ENCODE results near the gene GRIPAP1. TPM values are rescaled to one million over a fixed set of nuclear protein-coding genes. Genes with fewer than 3 reads are reported as not detected.

Gene GRIPAP1
- total RNA-seq, 1 donor from 2014 or later = 89.9 TPM

DNA sequence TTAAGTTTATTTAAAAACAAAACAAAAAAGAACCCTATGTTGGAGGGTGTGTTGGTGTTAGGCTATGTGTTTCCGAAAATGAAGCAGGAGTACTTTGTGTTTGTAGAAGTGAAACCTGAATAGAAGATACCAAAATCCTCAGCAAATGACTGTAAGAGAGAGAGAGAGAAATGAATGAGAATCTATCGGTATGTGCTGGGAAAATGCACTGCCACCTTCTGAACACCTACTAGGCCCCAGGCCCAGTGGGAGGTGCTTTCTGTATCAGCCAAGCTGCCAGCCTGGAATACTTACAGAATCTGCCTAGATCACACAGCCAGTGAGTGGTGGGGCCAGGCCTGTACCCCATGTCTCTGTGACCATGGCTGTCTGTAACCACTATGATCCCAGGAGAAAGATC is 68.3 kb downstream of the GRIPAP1 start:
- DNase-seq (ENCODE audit: low spot score, unreplicated experiment) = no peak
- Mint-ChIP-seq H3K27ac (no peak overlapping the region), H3K27me3 (no peaks in the 10 kb centered on the region), H3K4me1 (ENCODE audit: low read depth) (no peaks in the 10 kb centered on the region), H3K9me3 (ENCODE audit: low read depth) (peaks cover 9% of the 10 kb centered on the region), H3K4me3 (ENCODE audit: low read depth) (no peak overlapping the region), H3K36me3 (ENCODE audit: insufficient read depth) (peaks cover 13% of the 10 kb centered on the region)
- TF ChIP-seq, protein P1, sequence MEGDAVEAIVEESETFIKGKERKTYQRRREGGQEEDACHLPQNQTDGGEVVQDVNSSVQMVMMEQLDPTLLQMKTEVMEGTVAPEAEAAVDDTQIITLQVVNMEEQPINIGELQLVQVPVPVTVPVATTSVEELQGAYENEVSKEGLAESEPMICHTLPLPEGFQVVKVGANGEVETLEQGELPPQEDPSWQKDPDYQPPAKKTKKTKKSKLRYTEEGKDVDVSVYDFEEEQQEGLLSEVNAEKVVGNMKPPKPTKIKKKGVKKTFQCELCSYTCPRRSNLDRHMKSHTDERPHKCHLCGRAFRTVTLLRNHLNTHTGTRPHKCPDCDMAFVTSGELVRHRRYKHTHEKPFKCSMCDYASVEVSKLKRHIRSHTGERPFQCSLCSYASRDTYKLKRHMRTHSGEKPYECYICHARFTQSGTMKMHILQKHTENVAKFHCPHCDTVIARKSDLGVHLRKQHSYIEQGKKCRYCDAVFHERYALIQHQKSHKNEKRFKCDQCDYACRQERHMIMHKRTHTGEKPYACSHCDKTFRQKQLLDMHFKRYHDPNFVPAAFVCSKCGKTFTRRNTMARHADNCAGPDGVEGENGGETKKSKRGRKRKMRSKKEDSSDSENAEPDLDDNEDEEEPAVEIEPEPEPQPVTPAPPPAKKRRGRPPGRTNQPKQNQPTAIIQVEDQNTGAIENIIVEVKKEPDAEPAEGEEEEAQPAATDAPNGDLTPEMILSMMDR (IDR thresholded peaks at IDR 0.05; ENCODE audit: unreplicated experiment) = no peak

DNA sequence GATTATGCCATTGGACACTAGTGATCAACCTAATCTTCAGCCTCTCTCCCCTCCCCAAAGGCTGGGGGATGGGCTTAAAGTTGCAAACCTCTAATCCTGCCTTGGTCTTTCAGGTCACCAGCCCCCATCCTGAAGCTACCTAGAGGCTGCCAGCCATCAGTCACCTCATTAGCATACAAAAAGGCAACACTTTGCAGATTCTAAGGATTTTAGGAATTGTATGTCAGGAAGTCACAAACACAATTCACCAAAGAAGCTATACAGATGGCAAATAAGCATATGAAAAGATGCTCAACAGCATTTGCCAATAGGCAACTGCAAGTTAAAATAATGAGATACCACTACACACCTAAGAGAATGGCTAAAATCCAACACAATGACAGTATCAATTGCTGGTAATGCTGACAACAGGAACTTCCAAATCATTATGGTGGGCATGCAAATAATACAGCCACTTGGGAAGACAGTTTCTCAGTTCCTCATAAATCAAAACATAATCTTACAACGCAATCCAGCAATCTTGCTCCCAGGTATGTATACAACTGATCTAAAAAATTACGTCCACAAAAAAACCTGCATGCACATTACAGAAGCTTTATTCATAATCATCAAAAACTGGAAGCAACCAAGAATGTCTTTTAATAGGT is 74.2 kb downstream of the GRIPAP1 start:
- no peaks in the 10 kb centered on the region for H3K27me3 Mint-ChIP-seq
- peaks cover 18% of the 10 kb centered on the region for H3K36me3 Mint-ChIP-seq (ENCODE audit: insufficient read depth)
- no peak overlapping the region for H3K4me3 Mint-ChIP-seq (ENCODE audit: low read depth)
- H3K9me3 Mint-ChIP-seq (ENCODE audit: low read depth) = peaks cover 13% of the 10 kb centered on the region
- no peak for DNase-seq (ENCODE audit: low spot score, unreplicated experiment)
- no peak overlapping the region for H3K27ac Mint-ChIP-seq
- TF ChIP-seq, protein P1 (IDR thresholded peaks at IDR 0.05; ENCODE audit: unreplicated experiment) = no peak
- peaks cover 2% of the 10 kb centered on the region for H3K4me1 Mint-ChIP-seq (ENCODE audit: low read depth)

DNA sequence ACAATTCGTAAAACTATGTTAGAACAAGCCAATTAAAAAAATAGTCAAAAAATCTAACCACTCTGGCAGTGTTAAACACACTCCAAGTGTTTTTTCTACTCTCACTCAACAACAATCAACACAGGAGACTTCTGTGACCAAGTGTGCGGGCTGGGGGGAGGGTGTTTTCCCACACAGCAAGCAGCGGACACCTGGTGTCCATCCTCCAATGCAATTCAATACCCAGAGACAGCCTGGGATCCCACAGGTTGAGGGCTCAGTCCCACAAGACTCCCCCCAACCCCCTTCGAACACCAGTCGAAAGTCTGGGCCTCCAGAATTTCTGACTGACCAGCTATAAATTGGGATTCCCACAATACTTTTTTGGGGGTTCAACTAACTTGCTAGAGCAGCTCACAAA is 74.9 kb downstream of the GRIPAP1 start:
- Mint-ChIP-seq H3K9me3 (ENCODE audit: low read depth) (peaks cover 12% of the 10 kb centered on the region), H3K4me1 (ENCODE audit: low read depth) (peaks cover 2% of the 10 kb centered on the region), H3K4me3 (ENCODE audit: low read depth) (no peak overlapping the region), H3K36me3 (ENCODE audit: insufficient read depth) (peaks cover 17% of the 10 kb centered on the region), H3K27ac (no peak overlapping the region), H3K27me3 (no peaks in the 10 kb centered on the region)
- no peak for DNase-seq (ENCODE audit: low spot score, unreplicated experiment)
- TF ChIP-seq, protein P1 (IDR thresholded peaks at IDR 0.05; ENCODE audit: unreplicated experiment) = no peak

DNA sequence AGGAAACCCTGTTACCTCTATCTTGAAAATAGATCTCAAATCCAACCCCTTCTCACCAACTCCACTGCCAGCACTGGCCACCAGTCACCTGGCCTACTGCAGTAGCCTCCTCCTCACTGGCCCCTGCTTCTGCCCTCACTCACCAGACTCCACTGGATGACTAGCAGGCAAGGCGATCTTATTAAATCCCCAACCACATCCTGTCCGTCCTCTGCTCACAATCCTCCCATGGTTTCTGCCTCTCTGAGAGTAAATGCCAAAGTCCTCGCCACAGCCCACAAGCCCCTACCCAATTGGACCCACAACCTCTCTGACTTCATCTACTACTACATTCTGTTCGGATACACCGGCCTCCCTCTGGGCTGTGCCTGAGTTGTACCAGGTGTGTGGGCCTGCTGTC is 77.8 kb downstream of the GRIPAP1 start:
- Mint-ChIP-seq H3K4me1 (ENCODE audit: low read depth) (peaks cover 9% of the 10 kb centered on the region), H3K27me3 (no peaks in the 10 kb centered on the region), H3K4me3 (ENCODE audit: low read depth) (no peak overlapping the region), H3K9me3 (ENCODE audit: low read depth) (peaks cover 13% of the 10 kb centered on the region), H3K27ac (no peak overlapping the region), H3K36me3 (ENCODE audit: insufficient read depth) (peaks cover 12% of the 10 kb centered on the region)
- TF ChIP-seq, protein P1 (IDR thresholded peaks at IDR 0.05; ENCODE audit: unreplicated experiment) = no peak
- DNase-seq (ENCODE audit: low spot score, unreplicated experiment) = no peak

DNA sequence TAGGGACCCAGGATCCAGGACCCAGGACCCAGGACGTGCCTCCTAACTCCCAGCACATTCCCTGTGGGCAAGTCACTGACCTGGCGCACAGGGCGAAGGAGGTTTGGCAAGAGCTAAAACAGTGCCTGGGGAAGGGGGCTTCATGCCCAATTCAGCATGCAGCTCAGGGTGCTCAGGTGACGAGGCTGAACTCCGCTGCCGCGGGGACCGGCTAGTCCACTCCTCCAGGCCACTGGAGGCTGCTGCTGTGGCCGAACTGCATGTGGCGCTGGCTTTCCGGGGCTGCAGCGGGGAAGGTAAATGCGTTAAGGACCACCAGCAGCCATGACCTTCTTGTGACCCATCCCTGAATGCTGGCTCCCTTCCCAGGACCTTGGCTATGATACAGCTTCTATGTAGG is 78.3 kb downstream of the GRIPAP1 start:
- DNase-seq (ENCODE audit: low spot score, unreplicated experiment) = no peak
- TF ChIP-seq, protein P1 (IDR thresholded peaks at IDR 0.05; ENCODE audit: unreplicated experiment) = no peak
- Mint-ChIP-seq H3K27ac (no peak overlapping the region), H3K36me3 (ENCODE audit: insufficient read depth) (peaks cover 12% of the 10 kb centered on the region), H3K4me1 (ENCODE audit: low read depth) (peaks cover 9% of the 10 kb centered on the region), H3K4me3 (ENCODE audit: low read depth) (no peak overlapping the region), H3K9me3 (ENCODE audit: low read depth) (peaks cover 13% of the 10 kb centered on the region), H3K27me3 (no peaks in the 10 kb centered on the region)

Other genes with a start within 250 kb of the GRIPAP1 start
- gene GLOD5, start 240.5 kb downstream of the GRIPAP1 start, total RNA-seq = not detected in 2 replicates
- not detected in 2 replicates for gene GATA1, start 215.7 kb downstream of the GRIPAP1 start, total RNA-seq
- 234 and 261 TPM in 2 replicates for gene HDAC6, start 200.2 kb downstream of the GRIPAP1 start, total RNA-seq
- gene ERAS, start 175.8 kb downstream of the GRIPAP1 start, total RNA-seq = 0.31 TPM in 1 of 2 replicates, not detected in the other
- 55.4 and 58.3 TPM in 2 replicates for gene PCSK1N, start 166.7 kb downstream of the GRIPAP1 start, total RNA-seq
- 68.1 and 73.8 TPM in 2 replicates for gene TIMM17B, start 104.5 kb downstream of the GRIPAP1 start, total RNA-seq
- gene PQBP1, start 104.3 kb downstream of the GRIPAP1 start, total RNA-seq = 71.5 and 75.4 TPM in 2 replicates
- 33.9 and 34.9 TPM in 2 replicates for gene SLC35A2, start 90.6 kb downstream of the GRIPAP1 start, total RNA-seq
- gene PIM2, start 83.2 kb downstream of the GRIPAP1 start, total RNA-seq = 9.9 and 10.4 TPM in 2 replicates
- gene OTUD5, start 44.7 kb downstream of the GRIPAP1 start, total RNA-seq = 52.5 and 53.3 TPM in 2 replicates
- gene KCND1, start 30.4 kb downstream of the GRIPAP1 start, total RNA-seq = 8.0 and 8.2 TPM in 2 replicates
- gene TFE3, start 41.1 kb upstream of the GRIPAP1 start, total RNA-seq = 39.7 and 40.8 TPM in 2 replicates
- gene CCDC120, start 56.7 kb upstream of the GRIPAP1 start, total RNA-seq = 27.1 and 27.9 TPM in 2 replicates
- 22.6 and 24.1 TPM in 2 replicates for gene PRAF2, start 71.7 kb upstream of the GRIPAP1 start, total RNA-seq
- gene WDR45, start 77.6 kb upstream of the GRIPAP1 start, total RNA-seq = 44.9 and 55.0 TPM in 2 replicates
- 15.6 and 16.5 TPM in 2 replicates for gene GPKOW, start 121.5 kb upstream of the GRIPAP1 start, total RNA-seq
- gene MAGIX, start 160.5 kb upstream of the GRIPAP1 start, total RNA-seq = 3.1 and 5.0 TPM in 2 replicates
- gene PLP2, start 169.6 kb upstream of the GRIPAP1 start, total RNA-seq = 3.9 and 6.3 TPM in 2 replicates
- gene PRICKLE3, start 184.1 kb upstream of the GRIPAP1 start, total RNA-seq = 6.2 and 8.8 TPM in 2 replicates
- 10.1 and 11.4 TPM in 2 replicates for gene SYP, start 197.9 kb upstream of the GRIPAP1 start, total RNA-seq
- gene CACNA1F, start 231.1 kb upstream of the GRIPAP1 start, total RNA-seq = 0.19 and 0.64 TPM in 2 replicates
- 16.0 and 17.7 TPM in 2 replicates for gene CCDC22, start 233.2 kb upstream of the GRIPAP1 start, total RNA-seq